Loucy (cell line): ENCODE results near the gene TMEM179.

Experiments used
- H2AFZ ChIP-seq: fragments of 200-600 bp; sonication (generic); 2 replicates; pipeline ENCODE4 v1.6.0; 2016; ENCODE audit warnings: antibody characterized with exemption, mild to moderate bottlenecking, low read length, moderate library complexity
- H3F3A ChIP-seq: fragments of 200-600 bp; 2 replicates; pipeline ENCODE4 v1.6.0; 2016; ENCODE audit warnings: antibody characterized with exemption, low read depth, mild to moderate bottlenecking
- H3K27me3 ChIP-seq: fragments of 200-600 bp; sonication (generic); 2 replicates; pipeline ENCODE4 v1.6.1; 2014; ENCODE audit warnings: low read length, mild to moderate bottlenecking; ENCODE audit not compliant: insufficient read depth, poor library complexity, severe bottlenecking
- H3K36me3 ChIP-seq: fragments of 200-600 bp; sonication (generic); 2 replicates; pipeline ENCODE4 v1.6.1; 2016; ENCODE audit warnings: low read length; ENCODE audit not compliant: insufficient read depth
- H3K4me1 ChIP-seq: fragments of 200-600 bp; sonication (generic); 2 replicates; pipeline ENCODE4 v1.5.1; 2014; ENCODE audit warnings: low read length, mild to moderate bottlenecking; ENCODE audit not compliant: insufficient read depth, poor library complexity, severe bottlenecking
- H3K4me2 ChIP-seq: fragments of 200-600 bp; sonication (generic); 2 replicates; pipeline ENCODE4 v1.6.0; 2014; ENCODE audit warnings: antibody characterized with exemption, low read length, low read depth, mild to moderate bottlenecking; ENCODE audit not compliant: poor library complexity, severe bottlenecking
- H3K4me3 ChIP-seq: fragments of 200-600 bp; sonication (generic); 2 replicates; pipeline ENCODE4 v1.5.1; 2014; ENCODE audit warnings: low read length, mild to moderate bottlenecking, mixed read lengths; ENCODE audit not compliant: poor library complexity, severe bottlenecking
- H3K79me2 ChIP-seq: fragments of 200-600 bp; sonication (generic); 2 replicates; pipeline ENCODE4 v1.6.1; 2014; ENCODE audit warnings: low read length; ENCODE audit not compliant: insufficient read depth
- H3K9ac ChIP-seq: fragments of 200-600 bp; sonication (generic); 2 replicates; pipeline ENCODE4 v1.6.0; 2014; ENCODE audit warnings: mild to moderate bottlenecking, low read depth, low read length, moderate library complexity; ENCODE audit not compliant: poor library complexity, severe bottlenecking
- H3K9me2 ChIP-seq: fragments of 200-600 bp; sonication (generic); replicated peaks from 2 replicates; pipeline ENCODE4 v1.6.1; 2016; ENCODE audit warnings: low read depth, low read length, mixed read lengths
- H3K9me3 ChIP-seq: fragments of 200-600 bp; sonication (generic); 2 replicates; pipeline ENCODE4 v1.6.1; 2014; ENCODE audit warnings: mild to moderate bottlenecking, antibody characterized with exemption, low read length, low read depth; ENCODE audit not compliant: insufficient read depth
- H4K20me1 ChIP-seq: fragments of 200-600 bp; sonication (generic); 2 replicates; pipeline ENCODE4 v1.6.0; 2014; ENCODE audit warnings: antibody characterized with exemption, low read length, mild to moderate bottlenecking; ENCODE audit not compliant: insufficient read depth, poor library complexity, severe bottlenecking
- EZH2phosphoT487 ChIP-seq: fragments of 200-600 bp; IDR thresholded peaks from 2 replicates; pipeline ENCODE4 v1.6.1; 2018; ENCODE audit warnings: antibody characterized with exemption, mild to moderate bottlenecking, moderate library complexity, borderline replicate concordance
- TF ChIP-seq, protein P1 (sequence below): fragments of 200-600 bp; sonication (generic); conservative IDR thresholded peaks from 2 replicates; pipeline ENCODE4 v1.5.1; 2014; ENCODE audit warnings: mild to moderate bottlenecking, antibody characterized with exemption, low read length

The TMEM179 gene

DNA sequence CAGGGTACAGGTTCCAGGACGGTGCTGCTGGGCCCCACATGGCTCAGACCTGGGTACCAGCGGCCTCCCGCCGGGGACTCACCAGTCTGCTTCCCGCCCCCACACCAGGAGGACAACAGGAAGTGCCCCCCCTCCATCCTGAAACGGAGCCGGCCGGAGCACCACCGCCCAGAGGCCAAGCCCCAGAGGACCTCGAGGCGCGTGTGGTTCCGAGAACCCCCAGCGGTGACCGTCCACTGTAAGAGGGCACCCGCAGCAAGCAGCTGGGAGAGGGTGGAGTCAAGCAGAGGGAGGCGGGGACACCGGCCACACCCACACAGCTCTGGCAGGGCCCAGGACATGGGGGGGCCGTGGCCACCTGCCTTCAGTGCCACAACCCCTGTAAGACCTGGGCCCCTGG is 16.9 kb downstream of the TMEM179 start:
- H2AFZ ChIP-seq = no peak overlapping the region
- no peaks in the 10 kb centered on the region for H3K27me3 ChIP-seq
- no peak for TF ChIP-seq EZH2phosphoT487
- no peaks in the 10 kb centered on the region for H3K79me2 ChIP-seq
- H4K20me1 ChIP-seq = no peaks in the 10 kb centered on the region
- no peaks in the 10 kb centered on the region for H3K4me1 ChIP-seq
- H3K9me2 ChIP-seq = no peaks in the 10 kb centered on the region
- H3K4me2 ChIP-seq = no peak overlapping the region
- H3K4me3 ChIP-seq = no peak overlapping the region
- no peaks in the 10 kb centered on the region for H3F3A ChIP-seq
- H3K9ac ChIP-seq = no peak overlapping the region
- H3K36me3 ChIP-seq = no peaks in the 10 kb centered on the region
- no peaks in the 10 kb centered on the region for H3K9me3 ChIP-seq

DNA sequence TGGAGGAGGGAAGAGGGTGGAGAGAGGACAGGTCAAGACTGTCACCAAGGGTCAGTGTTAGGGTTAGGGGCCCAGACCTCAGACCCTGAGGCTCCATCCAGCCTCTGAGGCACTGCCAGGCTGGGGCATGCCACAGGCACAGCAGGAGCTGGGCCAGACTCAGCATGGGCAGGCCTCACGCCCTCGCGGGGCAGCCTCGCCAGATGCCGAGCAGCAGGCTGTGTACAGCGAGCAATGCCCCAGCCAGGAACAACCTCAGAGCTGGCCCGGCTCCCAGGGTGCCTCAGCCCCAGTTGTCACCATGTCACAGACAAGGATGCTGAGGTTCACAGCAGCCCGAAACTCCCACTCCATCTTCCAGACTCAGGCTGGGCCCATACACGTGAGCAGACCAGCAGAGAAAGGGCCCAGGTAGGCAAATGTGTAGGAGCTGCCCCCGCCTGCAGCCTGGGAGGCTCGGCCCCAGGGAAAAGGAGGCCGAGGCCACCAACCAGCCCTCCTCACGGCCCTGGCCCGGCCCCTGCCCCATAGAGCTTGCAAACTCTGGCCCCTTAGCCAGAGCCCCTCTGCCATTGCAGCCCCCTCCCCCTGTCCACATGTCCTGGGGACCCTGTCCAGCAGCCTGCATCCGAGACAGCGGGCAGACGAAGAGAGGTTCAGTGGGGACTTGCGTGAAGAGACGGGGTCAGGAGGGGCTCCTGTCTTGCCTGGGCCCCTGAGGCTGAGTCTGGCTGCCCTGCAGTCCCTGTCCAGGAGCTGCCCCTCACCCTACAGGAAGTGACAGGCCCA is 17.5 kb downstream of the TMEM179 start:
- no peak overlapping the region for H3K9ac ChIP-seq
- no peaks in the 10 kb centered on the region for H4K20me1 ChIP-seq
- H3K9me2 ChIP-seq = no peaks in the 10 kb centered on the region
- no peak for TF ChIP-seq EZH2phosphoT487
- TF ChIP-seq, protein P1, sequence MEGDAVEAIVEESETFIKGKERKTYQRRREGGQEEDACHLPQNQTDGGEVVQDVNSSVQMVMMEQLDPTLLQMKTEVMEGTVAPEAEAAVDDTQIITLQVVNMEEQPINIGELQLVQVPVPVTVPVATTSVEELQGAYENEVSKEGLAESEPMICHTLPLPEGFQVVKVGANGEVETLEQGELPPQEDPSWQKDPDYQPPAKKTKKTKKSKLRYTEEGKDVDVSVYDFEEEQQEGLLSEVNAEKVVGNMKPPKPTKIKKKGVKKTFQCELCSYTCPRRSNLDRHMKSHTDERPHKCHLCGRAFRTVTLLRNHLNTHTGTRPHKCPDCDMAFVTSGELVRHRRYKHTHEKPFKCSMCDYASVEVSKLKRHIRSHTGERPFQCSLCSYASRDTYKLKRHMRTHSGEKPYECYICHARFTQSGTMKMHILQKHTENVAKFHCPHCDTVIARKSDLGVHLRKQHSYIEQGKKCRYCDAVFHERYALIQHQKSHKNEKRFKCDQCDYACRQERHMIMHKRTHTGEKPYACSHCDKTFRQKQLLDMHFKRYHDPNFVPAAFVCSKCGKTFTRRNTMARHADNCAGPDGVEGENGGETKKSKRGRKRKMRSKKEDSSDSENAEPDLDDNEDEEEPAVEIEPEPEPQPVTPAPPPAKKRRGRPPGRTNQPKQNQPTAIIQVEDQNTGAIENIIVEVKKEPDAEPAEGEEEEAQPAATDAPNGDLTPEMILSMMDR = no peak
- H3F3A ChIP-seq = no peaks in the 10 kb centered on the region
- H3K79me2 ChIP-seq = no peaks in the 10 kb centered on the region
- no peak overlapping the region for H3K4me3 ChIP-seq
- H3K9me3 ChIP-seq = no peaks in the 10 kb centered on the region
- H3K27me3 ChIP-seq = no peaks in the 10 kb centered on the region
- no peaks in the 10 kb centered on the region for H3K4me1 ChIP-seq
- no peak overlapping the region for H2AFZ ChIP-seq
- no peaks in the 10 kb centered on the region for H3K36me3 ChIP-seq
- no peak overlapping the region for H3K4me2 ChIP-seq

DNA sequence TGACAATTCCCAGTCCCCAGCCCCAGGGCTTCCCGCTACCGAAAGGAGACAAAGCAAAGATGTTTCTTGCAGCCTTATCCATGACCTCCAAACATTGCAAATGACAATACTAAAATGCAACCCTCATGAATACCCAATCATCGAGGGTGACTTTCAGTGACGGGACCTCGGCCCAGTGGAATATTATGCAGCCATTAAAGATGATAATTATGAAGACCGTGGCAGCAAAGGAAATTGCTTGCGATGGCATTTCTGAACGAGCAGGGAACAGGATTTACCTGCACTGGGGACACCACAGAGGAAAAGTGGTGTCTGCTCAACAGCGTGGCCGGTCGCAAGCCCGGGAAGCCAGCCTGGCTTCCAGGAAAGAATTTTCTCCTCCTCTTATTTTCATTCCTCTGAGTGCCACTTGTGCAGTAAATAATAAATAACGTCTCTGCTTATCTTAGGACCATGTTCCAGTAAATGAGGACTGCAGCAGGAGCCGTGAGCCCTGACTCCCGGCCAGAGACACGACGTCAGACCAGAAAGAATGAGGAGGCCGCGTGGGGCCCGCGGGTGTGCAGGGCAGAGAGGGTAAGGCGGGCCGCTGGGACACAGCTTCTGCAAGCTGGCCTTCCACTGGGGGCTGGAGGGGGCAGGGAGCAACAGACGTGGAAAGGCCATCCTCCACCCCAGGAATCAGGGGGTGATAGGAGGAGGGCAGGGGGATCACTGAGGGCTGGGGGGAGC is 18.4 kb downstream of the TMEM179 start:
- no peaks in the 10 kb centered on the region for H3K36me3 ChIP-seq
- H3K4me2 ChIP-seq = no peak overlapping the region
- H3K9ac ChIP-seq = no peak overlapping the region
- H3K9me3 ChIP-seq = no peaks in the 10 kb centered on the region
- no peaks in the 10 kb centered on the region for H3K27me3 ChIP-seq
- H2AFZ ChIP-seq = no peak overlapping the region
- no peaks in the 10 kb centered on the region for H3K4me1 ChIP-seq
- no peaks in the 10 kb centered on the region for H3K9me2 ChIP-seq
- no peaks in the 10 kb centered on the region for H4K20me1 ChIP-seq
- no peak for TF ChIP-seq EZH2phosphoT487
- TF ChIP-seq, protein P1 = no peak
- no peaks in the 10 kb centered on the region for H3F3A ChIP-seq
- H3K79me2 ChIP-seq = no peaks in the 10 kb centered on the region
- H3K4me3 ChIP-seq = no peak overlapping the region
